HepG2 (cell line): ENCODE results near the gene CHFR. TPM values are rescaled to one million over a fixed set of nuclear protein-coding genes. Genes with fewer than 3 reads are reported as not detected.
A peak's percentile ranks its signal among the peaks of the same experiment; 100 is the strongest.

Experiments used
- MED8 ChIP-seq: sonication (generic); formaldehyde crosslinking; IDR thresholded peaks from 2 replicates; pipeline ENCODE4 v1.8.1; 2023; ENCODE audit warnings: mild to moderate bottlenecking, missing genetic modification reagents; ENCODE audit not compliant: insufficient replicate concordance
- MXI1 ChIP-seq: IDR thresholded peaks from 3 replicates; pipeline ENCODE4 v1.6.1; 2012; ENCODE audit warnings: low read depth, low read length, inconsistent platforms, borderline replicate concordance
- PLRG1 ChIP-seq: fragments of 450-650 bp; conservative IDR thresholded peaks from 2 replicates; pipeline ENCODE4 v1.6.1; 2016
- RBM22 ChIP-seq: fragments of 200-400 bp; formaldehyde crosslinking; optimal IDR thresholded peaks from 2 replicates; pipeline ENCODE3; 2017; ENCODE audit warnings: mild to moderate bottlenecking, low read length, moderate library complexity
- RXRA ChIP-seq: sonication (generic); formaldehyde crosslinking; IDR thresholded peaks from 2 replicates; pipeline ENCODE4 v1.5.1; 2020; ENCODE audit warnings: missing genetic modification reagents
- SRY ChIP-seq: sonication (generic); formaldehyde crosslinking; IDR thresholded peaks from 2 replicates; pipeline ENCODE4 v1.8.0; 2022; ENCODE audit warnings: mild to moderate bottlenecking, missing genetic modification reagents
- THYN1 ChIP-seq: sonication (generic); formaldehyde crosslinking; IDR thresholded peaks from 2 replicates; pipeline ENCODE4 v1.8.1; 2023; ENCODE audit warnings: low read depth, mild to moderate bottlenecking, moderate library complexity, missing genetic modification reagents, borderline replicate concordance
- XRCC5 ChIP-seq: fragments of 200-400 bp; formaldehyde crosslinking; optimal IDR thresholded peaks from 2 replicates; pipeline ENCODE3; 2017; ENCODE audit warnings: mild to moderate bottlenecking, low read length
- ZFP36L2 ChIP-seq: sonication (generic); formaldehyde crosslinking; IDR thresholded peaks from 2 replicates; pipeline ENCODE4 v1.4.0; 2020; ENCODE audit warnings: missing genetic modification reagents
- ZFP37 ChIP-seq: sonication (generic); formaldehyde crosslinking; IDR thresholded peaks from 2 replicates; pipeline ENCODE4 v1.4.0; 2020; ENCODE audit warnings: missing genetic modification reagents, borderline replicate concordance
- ZNF207 ChIP-seq: fragments of 450-650 bp; IDR thresholded peaks from 2 replicates; pipeline ENCODE4 v1.6.1; 2016; ENCODE audit warnings: antibody characterized with exemption, borderline replicate concordance
- ZNF331 ChIP-seq: sonication (generic); formaldehyde crosslinking; IDR thresholded peaks from 2 replicates; pipeline ENCODE4 v1.4.0; 2020; ENCODE audit warnings: missing genetic modification reagents
- ZNF337 ChIP-seq: sonication (generic); formaldehyde crosslinking; IDR thresholded peaks from 2 replicates; pipeline ENCODE4 v1.5.1; 2020; ENCODE audit warnings: missing genetic modification reagents, low read depth, mild to moderate bottlenecking, borderline replicate concordance
- ZNF432 ChIP-seq: sonication (generic); formaldehyde crosslinking; IDR thresholded peaks from 2 replicates; pipeline ENCODE4 v1.5.0; 2020; ENCODE audit warnings: missing genetic modification reagents, mild to moderate bottlenecking, borderline replicate concordance
- ZNF451 ChIP-seq: sonication (generic); formaldehyde crosslinking; IDR thresholded peaks from 2 replicates; pipeline ENCODE4 v1.5.0; 2020; ENCODE audit warnings: mild to moderate bottlenecking, missing genetic modification reagents
- ZNF468 ChIP-seq: sonication (generic); formaldehyde crosslinking; IDR thresholded peaks from 2 replicates; pipeline ENCODE4 v1.8.0; 2022; ENCODE audit warnings: mild to moderate bottlenecking, moderate library complexity, missing genetic modification reagents
- ZNF503 ChIP-seq: sonication (generic); formaldehyde crosslinking; IDR thresholded peaks from 2 replicates; pipeline ENCODE4 v1.4.0; 2020; ENCODE audit warnings: missing genetic modification reagents
- ZNF709 ChIP-seq: sonication (generic); formaldehyde crosslinking; IDR thresholded peaks from 2 replicates; pipeline ENCODE4 v1.5.0; 2020; ENCODE audit warnings: mild to moderate bottlenecking, missing genetic modification reagents
- ZNF777 ChIP-seq: sonication (generic); formaldehyde crosslinking; IDR thresholded peaks from 2 replicates; pipeline ENCODE4 v1.4.0; 2020; ENCODE audit warnings: missing genetic modification reagents
- polyA plus RNA-seq, 8 experiments: library from polyadenylated mRNA; depleted of rRNA in 3 of 8; stranded (reverse) in 7 of 8; unstranded in 1 of 8; fragments of >200 nt; fragmentation: Illumina TruSeq in 4 of 8; extraction: Trizol in 4 of 8; gene quantifications; 2 replicates each; pipeline versions ENCODE4 v1.2.1 to v1.2.3, GENCODE V29; 2011 to 2016; ENCODE audit warnings: low read depth in 4 of 8, missing spikeins in 1 of 8, mixed read lengths in 1 of 8; ENCODE audit not compliant: insufficient read depth in 1 of 8
- total RNA-seq, 5 experiments: library from RNA; depleted of rRNA; stranded (reverse); fragments of >200 nt; fragmentation: Illumina TruSeq; extraction: Trizol; gene quantifications; 2 replicates each; pipeline ENCODE4 v1.2.3, GENCODE V29; 2016; ENCODE audit warnings: low read depth in 1 of 5
- TF ChIP-seq, protein P1 (sequence below): IDR thresholded peaks from 2 replicates; pipeline ENCODE4 v1.4.0; 2020; ENCODE audit warnings: mild to moderate bottlenecking, missing genetic modification reagents
- TF ChIP-seq, protein P2 (sequence below): sonication (generic); formaldehyde crosslinking; IDR thresholded peaks from 2 replicates; pipeline ENCODE4 v1.8.0; 2022; ENCODE audit warnings: mild to moderate bottlenecking, missing genetic modification reagents
- TF ChIP-seq, protein P3 (sequence below): sonication (generic); formaldehyde crosslinking; IDR thresholded peaks from 2 replicates; pipeline ENCODE4 v1.5.0; 2020; ENCODE audit warnings: missing genetic modification reagents, mild to moderate bottlenecking, borderline replicate concordance

The CHFR gene
- total and polyA plus RNA-seq, 2 of the 13 experiments (the other 11 are each of a cell fraction or from before 2014, with no cell fraction given): 21.4 to 21.5 TPM

DNA sequence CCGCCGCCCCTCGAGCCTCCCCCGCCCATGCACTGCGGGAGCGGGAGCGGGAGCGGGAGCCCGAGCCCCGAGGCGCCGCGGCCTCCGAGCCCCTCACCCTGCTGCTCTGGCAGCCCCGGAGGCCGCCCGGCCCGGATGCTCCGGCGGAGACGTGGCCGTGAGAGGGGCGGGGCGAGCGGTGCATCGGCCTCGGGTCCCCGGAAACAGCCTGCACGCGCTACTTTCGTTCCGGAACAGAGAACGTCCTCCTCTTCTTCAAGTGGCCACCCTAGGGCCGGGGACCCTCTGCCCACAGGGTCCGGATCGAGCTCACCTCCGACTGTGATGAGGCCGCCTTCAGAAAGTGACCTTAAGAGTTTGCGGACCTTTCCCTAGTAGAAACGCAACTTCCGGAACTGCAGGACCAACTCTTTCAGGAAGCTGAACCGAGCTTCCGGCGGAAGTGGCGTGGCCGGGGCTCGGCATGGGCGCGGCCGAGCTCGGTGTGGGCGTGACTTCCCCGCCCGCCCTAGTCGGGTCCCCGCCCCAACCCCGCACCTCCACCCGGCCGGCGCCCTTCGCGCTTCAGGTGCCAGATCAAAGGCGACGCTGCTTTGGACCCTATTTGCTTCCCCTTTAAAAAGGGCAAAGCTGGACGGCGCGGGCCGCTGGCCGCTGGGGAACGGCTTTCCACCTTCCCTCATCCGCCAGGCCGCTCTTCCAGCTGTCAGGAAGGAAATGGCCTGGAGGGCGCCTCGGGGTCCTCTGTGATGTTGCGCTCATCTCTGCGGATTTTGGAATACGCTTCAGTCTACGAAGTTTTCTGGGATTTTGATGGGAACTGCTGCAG is 58.5 kb downstream of the CHFR start, which contains the start of gene GOLGA3 (continued):
- TF ChIP-seq, protein P1, sequence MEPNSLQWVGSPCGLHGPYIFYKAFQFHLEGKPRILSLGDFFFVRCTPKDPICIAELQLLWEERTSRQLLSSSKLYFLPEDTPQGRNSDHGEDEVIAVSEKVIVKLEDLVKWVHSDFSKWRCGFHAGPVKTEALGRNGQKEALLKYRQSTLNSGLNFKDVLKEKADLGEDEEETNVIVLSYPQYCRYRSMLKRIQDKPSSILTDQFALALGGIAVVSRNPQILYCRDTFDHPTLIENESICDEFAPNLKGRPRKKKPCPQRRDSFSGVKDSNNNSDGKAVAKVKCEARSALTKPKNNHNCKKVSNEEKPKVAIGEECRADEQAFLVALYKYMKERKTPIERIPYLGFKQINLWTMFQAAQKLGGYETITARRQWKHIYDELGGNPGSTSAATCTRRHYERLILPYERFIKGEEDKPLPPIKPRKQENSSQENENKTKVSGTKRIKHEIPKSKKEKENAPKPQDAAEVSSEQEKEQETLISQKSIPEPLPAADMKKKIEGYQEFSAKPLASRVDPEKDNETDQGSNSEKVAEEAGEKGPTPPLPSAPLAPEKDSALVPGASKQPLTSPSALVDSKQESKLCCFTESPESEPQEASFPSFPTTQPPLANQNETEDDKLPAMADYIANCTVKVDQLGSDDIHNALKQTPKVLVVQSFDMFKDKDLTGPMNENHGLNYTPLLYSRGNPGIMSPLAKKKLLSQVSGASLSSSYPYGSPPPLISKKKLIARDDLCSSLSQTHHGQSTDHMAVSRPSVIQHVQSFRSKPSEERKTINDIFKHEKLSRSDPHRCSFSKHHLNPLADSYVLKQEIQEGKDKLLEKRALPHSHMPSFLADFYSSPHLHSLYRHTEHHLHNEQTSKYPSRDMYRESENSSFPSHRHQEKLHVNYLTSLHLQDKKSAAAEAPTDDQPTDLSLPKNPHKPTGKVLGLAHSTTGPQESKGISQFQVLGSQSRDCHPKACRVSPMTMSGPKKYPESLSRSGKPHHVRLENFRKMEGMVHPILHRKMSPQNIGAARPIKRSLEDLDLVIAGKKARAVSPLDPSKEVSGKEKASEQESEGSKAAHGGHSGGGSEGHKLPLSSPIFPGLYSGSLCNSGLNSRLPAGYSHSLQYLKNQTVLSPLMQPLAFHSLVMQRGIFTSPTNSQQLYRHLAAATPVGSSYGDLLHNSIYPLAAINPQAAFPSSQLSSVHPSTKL (CRISPR knock-in tag): no peak
- TF ChIP-seq MED8 (CRISPR knock-in tag): peak; percentile 46
- TF ChIP-seq ZNF207: no peak
- TF ChIP-seq ZNF503: no peak
- TF ChIP-seq MXI1: peak; percentile 84; the same call in 2 of the 3 replicates
- TF ChIP-seq THYN1: no peak
- TF ChIP-seq ZFP37 (CRISPR knock-in tag): 0 out of 2 replicates have a peak, but pooled peaks have one; percentile 5
- no peak for TF ChIP-seq ZNF337
- TF ChIP-seq PLRG1: no peak
- TF ChIP-seq, protein P2, sequence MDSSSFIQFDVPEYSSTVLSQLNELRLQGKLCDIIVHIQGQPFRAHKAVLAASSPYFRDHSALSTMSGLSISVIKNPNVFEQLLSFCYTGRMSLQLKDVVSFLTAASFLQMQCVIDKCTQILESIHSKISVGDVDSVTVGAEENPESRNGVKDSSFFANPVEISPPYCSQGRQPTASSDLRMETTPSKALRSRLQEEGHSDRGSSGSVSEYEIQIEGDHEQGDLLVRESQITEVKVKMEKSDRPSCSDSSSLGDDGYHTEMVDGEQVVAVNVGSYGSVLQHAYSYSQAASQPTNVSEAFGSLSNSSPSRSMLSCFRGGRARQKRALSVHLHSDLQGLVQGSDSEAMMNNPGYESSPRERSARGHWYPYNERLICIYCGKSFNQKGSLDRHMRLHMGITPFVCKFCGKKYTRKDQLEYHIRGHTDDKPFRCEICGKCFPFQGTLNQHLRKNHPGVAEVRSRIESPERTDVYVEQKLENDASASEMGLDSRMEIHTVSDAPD (CRISPR knock-in tag): no peak
- no peak for TF ChIP-seq RXRA (CRISPR knock-in tag)
- TF ChIP-seq, protein P3, sequence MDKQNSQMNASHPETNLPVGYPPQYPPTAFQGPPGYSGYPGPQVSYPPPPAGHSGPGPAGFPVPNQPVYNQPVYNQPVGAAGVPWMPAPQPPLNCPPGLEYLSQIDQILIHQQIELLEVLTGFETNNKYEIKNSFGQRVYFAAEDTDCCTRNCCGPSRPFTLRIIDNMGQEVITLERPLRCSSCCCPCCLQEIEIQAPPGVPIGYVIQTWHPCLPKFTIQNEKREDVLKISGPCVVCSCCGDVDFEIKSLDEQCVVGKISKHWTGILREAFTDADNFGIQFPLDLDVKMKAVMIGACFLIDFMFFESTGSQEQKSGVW (CRISPR knock-in tag): no peak
- TF ChIP-seq XRCC5: peak; percentile 89
- no peak for TF ChIP-seq RBM22
- TF ChIP-seq ZNF468: no peak
- no peak for TF ChIP-seq ZNF451
- TF ChIP-seq ZFP36L2 (CRISPR knock-in tag): 0 out of 2 replicates have a peak, but pooled peaks have one; percentile 54
- TF ChIP-seq ZNF432 (CRISPR knock-in tag): no peak
- TF ChIP-seq SRY (CRISPR knock-in tag): 0 out of 2 replicates have a peak, but pooled peaks have one; percentile 37
- no peak for TF ChIP-seq ZNF709 (CRISPR knock-in tag)
- TF ChIP-seq ZNF331 (CRISPR knock-in tag): peak; percentile 38; the same call in 1 of the 2 replicates
- TF ChIP-seq ZNF777: peak; percentile 91
